ENCODE measurements around the gene HPSE2. TPM values are rescaled to one million over a fixed set of nuclear protein-coding genes. Genes with fewer than 3 reads are reported as not detected.

The HPSE2 gene
- total RNA-seq, 1 donor from 2014 or later, result not detected

GRCh38 chr10:98745645-98746044 is 490.0 kb downstream of the HPSE2 start:
- no peak for DNase-seq (ENCODE audit: low spot score)
- Mint-ChIP-seq H3K4me3 (ENCODE audit: unreplicated experiment) (no peak overlapping the region), H3K27me3 (ENCODE audit: unreplicated experiment) (peaks cover 2% of the 10 kb centered on the region), H3K9me3 (ENCODE audit: unreplicated experiment) (no peaks in the 10 kb centered on the region), H3K36me3 (ENCODE audit: low read depth, unreplicated experiment) (no peaks in the 10 kb centered on the region), H3K4me1 (ENCODE audit: unreplicated experiment) (no peaks in the 10 kb centered on the region), H3K27ac (ENCODE audit: unreplicated experiment) (no peak overlapping the region)
- TF ChIP-seq, protein P1, sequence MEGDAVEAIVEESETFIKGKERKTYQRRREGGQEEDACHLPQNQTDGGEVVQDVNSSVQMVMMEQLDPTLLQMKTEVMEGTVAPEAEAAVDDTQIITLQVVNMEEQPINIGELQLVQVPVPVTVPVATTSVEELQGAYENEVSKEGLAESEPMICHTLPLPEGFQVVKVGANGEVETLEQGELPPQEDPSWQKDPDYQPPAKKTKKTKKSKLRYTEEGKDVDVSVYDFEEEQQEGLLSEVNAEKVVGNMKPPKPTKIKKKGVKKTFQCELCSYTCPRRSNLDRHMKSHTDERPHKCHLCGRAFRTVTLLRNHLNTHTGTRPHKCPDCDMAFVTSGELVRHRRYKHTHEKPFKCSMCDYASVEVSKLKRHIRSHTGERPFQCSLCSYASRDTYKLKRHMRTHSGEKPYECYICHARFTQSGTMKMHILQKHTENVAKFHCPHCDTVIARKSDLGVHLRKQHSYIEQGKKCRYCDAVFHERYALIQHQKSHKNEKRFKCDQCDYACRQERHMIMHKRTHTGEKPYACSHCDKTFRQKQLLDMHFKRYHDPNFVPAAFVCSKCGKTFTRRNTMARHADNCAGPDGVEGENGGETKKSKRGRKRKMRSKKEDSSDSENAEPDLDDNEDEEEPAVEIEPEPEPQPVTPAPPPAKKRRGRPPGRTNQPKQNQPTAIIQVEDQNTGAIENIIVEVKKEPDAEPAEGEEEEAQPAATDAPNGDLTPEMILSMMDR (IDR thresholded peaks at IDR 0.05; ENCODE audit: unreplicated experiment), result no peak

DNA sequence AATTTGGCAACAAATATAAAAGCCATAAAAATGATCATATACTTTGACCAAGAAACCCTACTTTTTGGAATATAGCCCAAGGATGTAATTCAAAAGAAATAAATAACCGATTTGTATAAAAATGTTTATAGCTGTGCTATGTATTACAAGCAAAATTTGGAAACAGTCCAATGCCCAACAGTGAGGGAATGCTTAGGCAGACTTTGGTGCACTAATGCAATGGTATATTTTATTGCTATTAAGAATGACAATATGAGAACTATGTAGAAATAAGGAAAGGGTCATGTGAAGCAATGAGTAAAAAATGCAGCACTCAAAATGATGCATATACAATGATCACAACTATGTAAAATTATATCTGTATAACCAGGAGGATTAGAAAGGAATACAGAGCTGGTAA is 515.1 kb downstream of the HPSE2 start:
- DNase-seq (ENCODE audit: low spot score), result no peak
- Mint-ChIP-seq H3K36me3 (ENCODE audit: low read depth, unreplicated experiment) (no peaks in the 10 kb centered on the region), H3K4me3 (ENCODE audit: unreplicated experiment) (no peak overlapping the region), H3K27ac (ENCODE audit: unreplicated experiment) (no peak overlapping the region), H3K9me3 (ENCODE audit: unreplicated experiment) (no peaks in the 10 kb centered on the region), H3K27me3 (ENCODE audit: unreplicated experiment) (no peaks in the 10 kb centered on the region), H3K4me1 (ENCODE audit: unreplicated experiment) (no peaks in the 10 kb centered on the region)
- TF ChIP-seq, protein P1 (IDR thresholded peaks at IDR 0.05; ENCODE audit: unreplicated experiment), result no peak

DNA sequence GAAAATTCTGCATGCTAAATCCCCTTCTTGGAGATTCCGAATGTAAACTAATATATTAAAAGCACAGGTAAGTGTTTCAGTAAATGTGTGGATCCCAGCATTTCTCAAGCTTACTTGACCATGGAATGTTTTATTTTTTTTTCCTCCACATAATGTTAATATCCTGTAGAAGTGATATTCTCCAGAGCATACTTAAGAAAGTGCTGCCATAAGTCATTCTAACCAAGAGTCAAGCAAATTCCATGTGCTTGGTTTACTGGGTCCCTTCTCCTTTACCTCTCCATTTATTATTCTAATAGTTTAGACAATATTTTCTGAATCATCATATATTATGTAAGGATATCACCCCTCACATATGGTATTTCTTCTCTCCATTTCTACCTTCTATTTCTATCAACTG is 522.1 kb downstream of the HPSE2 start:
- H3K27me3 Mint-ChIP-seq (ENCODE audit: unreplicated experiment), result no peaks in the 10 kb centered on the region
- H3K4me3 Mint-ChIP-seq (ENCODE audit: unreplicated experiment), result no peak overlapping the region
- DNase-seq (ENCODE audit: low spot score), result no peak
- H3K4me1 Mint-ChIP-seq (ENCODE audit: unreplicated experiment), result no peaks in the 10 kb centered on the region
- TF ChIP-seq, protein P1 (IDR thresholded peaks at IDR 0.05; ENCODE audit: unreplicated experiment), result no peak
- no peaks in the 10 kb centered on the region for H3K36me3 Mint-ChIP-seq (ENCODE audit: low read depth, unreplicated experiment)
- no peak overlapping the region for H3K27ac Mint-ChIP-seq (ENCODE audit: unreplicated experiment)
- no peaks in the 10 kb centered on the region for H3K9me3 Mint-ChIP-seq (ENCODE audit: unreplicated experiment)

DNA sequence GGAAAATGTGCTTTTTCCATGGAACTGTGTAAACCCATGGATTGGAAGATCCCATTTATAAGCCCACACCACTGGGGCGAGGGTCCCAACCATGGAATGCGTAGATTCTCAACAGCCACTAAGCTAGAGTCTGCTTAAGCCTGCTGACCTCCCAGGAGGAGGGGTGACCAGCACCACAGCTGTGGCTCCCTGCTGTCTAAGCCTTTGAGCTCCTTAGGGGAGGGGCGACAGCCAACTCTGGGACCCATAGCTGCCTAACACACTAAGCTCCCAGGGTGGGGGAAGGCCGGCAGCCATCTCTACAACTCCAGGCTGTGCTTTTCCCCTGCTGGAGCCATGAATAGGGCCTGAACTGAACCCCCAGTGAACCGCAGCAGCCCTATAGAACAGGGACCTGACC is 539.1 kb downstream of the HPSE2 start:
- peaks cover 2% of the 10 kb centered on the region for H3K27me3 Mint-ChIP-seq (ENCODE audit: unreplicated experiment)
- DNase-seq (ENCODE audit: low spot score), result no peak
- TF ChIP-seq, protein P1 (IDR thresholded peaks at IDR 0.05; ENCODE audit: unreplicated experiment), result no peak
- no peaks in the 10 kb centered on the region for H3K36me3 Mint-ChIP-seq (ENCODE audit: low read depth, unreplicated experiment)
- H3K4me3 Mint-ChIP-seq (ENCODE audit: unreplicated experiment), result no peak overlapping the region
- H3K9me3 Mint-ChIP-seq (ENCODE audit: unreplicated experiment), result no peaks in the 10 kb centered on the region
- H3K4me1 Mint-ChIP-seq (ENCODE audit: unreplicated experiment), result no peaks in the 10 kb centered on the region
- no peak overlapping the region for H3K27ac Mint-ChIP-seq (ENCODE audit: unreplicated experiment)

GRCh38 chr10:98694883-98695282 is 540.8 kb downstream of the HPSE2 start:
- TF ChIP-seq, protein P1 (IDR thresholded peaks at IDR 0.05; ENCODE audit: unreplicated experiment), result no peak
- no peaks in the 10 kb centered on the region for H3K36me3 Mint-ChIP-seq (ENCODE audit: low read depth, unreplicated experiment)
- H3K9me3 Mint-ChIP-seq (ENCODE audit: unreplicated experiment), result no peaks in the 10 kb centered on the region
- no peak overlapping the region for H3K27ac Mint-ChIP-seq (ENCODE audit: unreplicated experiment)
- no peak for DNase-seq (ENCODE audit: low spot score)
- no peak overlapping the region for H3K4me3 Mint-ChIP-seq (ENCODE audit: unreplicated experiment)
- no peaks in the 10 kb centered on the region for H3K4me1 Mint-ChIP-seq (ENCODE audit: unreplicated experiment)
- H3K27me3 Mint-ChIP-seq (ENCODE audit: unreplicated experiment), result peaks cover 2% of the 10 kb centered on the region

All from endothelial cell (in vitro differentiated cells).